Heart left ventricle (tissue), 16 donors: ENCODE data around the gene ZNF775. TPM values are rescaled to one million over a fixed set of nuclear protein-coding genes. Genes with fewer than 3 reads are reported as not detected.

Experiments
- ATAC-seq, 4 donors: fragments of 200-7000 bp; cut with Tn5 transposase; one replicate each; pipeline ENCODE4 v1.9.1; 2020 to 2022; ENCODE audit warnings: moderate library complexity in 4 of 4, mild to moderate bottlenecking in 3 of 4, moderate number of reproducible peaks in 1 of 4
- DNase-seq, 5 donors: peaks; one replicate each; pipeline ENCODE4 v3.0.0-alpha.2; 2020
- H3K27ac ChIP-seq, 12 donors: fragments of 200-600 bp; sonication (generic) in 4 of 12; one replicate each; pipeline versions ENCODE4 v1.5.0 to v1.8.0; 2016 to 2022; ENCODE audit warnings: mild to moderate bottlenecking in 2 of 12
- H3K27me3 ChIP-seq, 9 donors: fragments of 200-600 bp; sonication (generic) in 2 of 9; one replicate each; pipeline versions ENCODE4 v1.5.1 to v1.8.0; 2016 to 2022; ENCODE audit warnings: mild to moderate bottlenecking in 3 of 9
- H3K36me3 ChIP-seq, 9 donors: fragments of 200-600 bp; sonication (generic) in 2 of 9; one replicate each; pipeline versions ENCODE4 v1.5.0 to v1.8.0; 2018 to 2022; ENCODE audit warnings: mild to moderate bottlenecking in 2 of 9
- H3K4me1 ChIP-seq, 12 donors: fragments of 200-600 bp; sonication (generic) in 4 of 12; one replicate each; pipeline versions ENCODE4 v1.5.0 to v1.8.0; 2016 to 2022; ENCODE audit warnings: mild to moderate bottlenecking in 3 of 12
- H3K4me3 ChIP-seq, 12 donors: fragments of 200-600 bp; sonication (generic) in 4 of 12; one replicate each; pipeline versions ENCODE4 v1.5.0 to v1.8.0; 2017 to 2022; ENCODE audit warnings: mild to moderate bottlenecking in 9 of 12, moderate library complexity in 4 of 12
- H3K9me3 ChIP-seq, 12 donors: fragments of 200-600 bp; sonication (generic) in 4 of 12; one replicate each; pipeline versions ENCODE4 v1.5.0 to v1.8.0; 2016 to 2022; ENCODE audit warnings: mild to moderate bottlenecking in 1 of 12
- POLR2A ChIP-seq, 2 donors: fragments of 450-650 bp; IDR thresholded peaks; one replicate each; pipeline ENCODE4 v1.6.1; 2017; ENCODE audit warnings: antibody characterized with exemption in 2 of 2, mild to moderate bottlenecking in 2 of 2, moderate library complexity in 2 of 2
- WGBS, 4 donors: extraction: QIAGEN DNeasy Blood & Tissue Kit in 2 of 4; methylation state at CpG; one replicate each; pipeline versions ENCODE4 v1.1.5 to v1.1.7; 2013 to 2018; 5-methylcytosine and 5-hydroxymethylcytosine counted together
- intact Hi-C, 10 donors: fragments of 100-400 bp; cut with DNase I; formaldehyde crosslinking; loops; one replicate each; pipeline versions ENCODE4 v1.11.1 to v1.14.2; 2022
- polyA plus RNA-seq, 2 donors: library from polyadenylated mRNA; stranded (reverse); fragments of 200-250 nt; gene quantifications; one replicate each; pipeline ENCODE4 v1.2.3, GENCODE V29; 2013
- total RNA-seq, 9 donors: library from RNA; depleted of rRNA in 2 of 9; stranded (reverse); fragments of >200 nt in 2 of 9; fragmentation: NEBNext Ultra II Directional in 3 of 9; extraction: Animal tissue kit (Norgen Biotek cat#: 25700) in 3 of 9; gene quantifications; one replicate each; pipeline versions ENCODE4 v1.1.0 to v1.2.4, GENCODE V29; 2016 to 2023
- TF ChIP-seq, protein P1 (sequence below), 12 donors: fragments of 200-600 bp; sonication (generic) in 4 of 12; IDR thresholded peaks; one replicate each; pipeline versions ENCODE4 v1.5.0 to v1.8.0; 2018 to 2022; ENCODE audit warnings: antibody characterized with exemption in 12 of 12, mild to moderate bottlenecking in 5 of 12
- donor health status: ischemic (EF 13 %, LVEDD 7.1; RV severe dilation, severe dysfunction).
- donor health status: healthy with polysubstance abuse.
- donor health status: DM: no; HTN: yes; CAD: no.
- donor health status: DM: no; HTN: no; CAD: no.
- donor health status: ischemic (EF 25% LVEDD 6.9; RV normal size, moderate dysfunction).
- donor health status: ischemic (EF 25% LVEDD 5.7; RV mildly dilated, moderate dysfunction).
- donor health status: healthy.
- donor health status: DM: yes; HTN: yes; CAD: no.
- donor health status: ischemic (EF 35%, LVEDD 5.7; RV mildly dilated, moderate dysfunction).
- donor health status: nonischemic (EF 11% LVEDD 7.7; RV severe dilation, severe dysfunction).
- donor health status: DM: yes; HTN: yes; CAD: no.
- donor health status: PGD.
- donor health status: ischemic (EF 29% LVEDD 5.4; RV normal size, mild dysfunction).
- donor health status: nonischemic (EF 23%, LVEDD 6.1; RV moderate dilation, normal function).

Gene ZNF775
- total and polyA plus RNA-seq, 11 donors = 1.8 to 5.0 (median 3.3) TPM

DNA sequence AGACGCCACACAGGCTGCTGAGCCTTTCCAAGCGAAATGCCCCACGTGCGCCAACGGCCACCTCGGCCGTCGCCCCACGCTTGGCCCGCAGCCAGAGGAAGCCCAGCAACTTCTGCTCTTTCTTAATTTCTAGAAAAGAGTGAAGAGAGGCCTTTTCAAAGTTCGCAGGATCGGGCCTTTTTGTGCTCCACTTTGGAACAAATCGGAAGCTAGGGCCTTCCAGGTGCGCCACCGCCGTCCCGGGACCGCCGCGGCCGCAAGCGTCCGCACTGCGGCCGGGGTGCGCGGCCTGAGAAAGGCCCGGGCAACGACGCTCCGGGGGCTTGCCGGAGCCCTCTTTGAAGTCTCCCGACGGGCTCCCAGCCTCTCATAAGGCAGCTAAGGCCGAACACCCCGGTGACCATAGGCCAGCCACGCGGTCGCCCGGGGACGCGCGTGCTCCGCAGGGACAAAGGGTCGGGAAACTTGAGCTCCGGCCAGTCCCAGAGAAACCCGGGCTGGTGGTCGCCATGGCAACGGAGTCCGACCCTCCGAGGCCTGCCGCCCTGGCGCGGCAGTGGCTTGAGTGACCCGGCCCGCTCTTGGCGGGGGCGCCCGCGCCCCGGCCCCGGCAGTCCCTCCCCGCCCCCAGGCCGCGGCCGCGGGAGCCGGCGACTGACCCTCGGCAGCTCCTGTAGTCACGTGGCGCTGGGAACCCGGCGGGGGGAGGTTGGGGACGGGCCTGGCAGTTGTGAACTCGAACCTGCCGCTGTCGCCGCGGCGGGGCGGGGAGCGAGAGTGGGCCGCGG lies 10.8 kb upstream of the ZNF775 start, which contains the start of gene REPIN1:
Gene REPIN1 (plus strand): TSS at position 727 of the 788 bp plus-strand sequence. CDS start 890 bp downstream, outside the sequence.
- H3K4me3 ChIP-seq = peak within 1 kb of the TSS; percentile 64 to 97 (median 90)
- DNase-seq (peak; percentile 95 to 97 (median 96)), ATAC-seq (peak; percentile 78 to 90 (median 84))
- intact Hi-C loops = loop anchor here in 6 of 10 donors (1.0 to 5.0 kb wide), 6 partner anchors 34 to 659 kb away; partner anchors contain the start of gene ABCB8 (in 1 of the 6)
- TF ChIP-seq, protein P1, sequence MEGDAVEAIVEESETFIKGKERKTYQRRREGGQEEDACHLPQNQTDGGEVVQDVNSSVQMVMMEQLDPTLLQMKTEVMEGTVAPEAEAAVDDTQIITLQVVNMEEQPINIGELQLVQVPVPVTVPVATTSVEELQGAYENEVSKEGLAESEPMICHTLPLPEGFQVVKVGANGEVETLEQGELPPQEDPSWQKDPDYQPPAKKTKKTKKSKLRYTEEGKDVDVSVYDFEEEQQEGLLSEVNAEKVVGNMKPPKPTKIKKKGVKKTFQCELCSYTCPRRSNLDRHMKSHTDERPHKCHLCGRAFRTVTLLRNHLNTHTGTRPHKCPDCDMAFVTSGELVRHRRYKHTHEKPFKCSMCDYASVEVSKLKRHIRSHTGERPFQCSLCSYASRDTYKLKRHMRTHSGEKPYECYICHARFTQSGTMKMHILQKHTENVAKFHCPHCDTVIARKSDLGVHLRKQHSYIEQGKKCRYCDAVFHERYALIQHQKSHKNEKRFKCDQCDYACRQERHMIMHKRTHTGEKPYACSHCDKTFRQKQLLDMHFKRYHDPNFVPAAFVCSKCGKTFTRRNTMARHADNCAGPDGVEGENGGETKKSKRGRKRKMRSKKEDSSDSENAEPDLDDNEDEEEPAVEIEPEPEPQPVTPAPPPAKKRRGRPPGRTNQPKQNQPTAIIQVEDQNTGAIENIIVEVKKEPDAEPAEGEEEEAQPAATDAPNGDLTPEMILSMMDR (IDR thresholded peaks at IDR 0.05) = no peak
- TF ChIP-seq POLR2A (IDR thresholded peaks at IDR 0.05) = peak in 1 of 2 donors; percentile 52
- H3K27me3 ChIP-seq = no peaks in the 10 kb centered on the region
- H3K4me1 ChIP-seq = peaks cover 2 to 54% (median 27%) of the 10 kb centered on the region in 12 donors
- H3K36me3 ChIP-seq = peaks cover 0 to 32% (median 28%) of the 10 kb centered on the region in 9 donors
- H3K9me3 ChIP-seq = no peaks in the 10 kb centered on the region
- peak within 1 kb of the TSS; percentile 90 to 99 (median 97) for H3K27ac ChIP-seq
- WGBS, 4 donors = 1 to 6% (median 3%) methylated on average over 21 to 85 of the region's 85 CpGs

DNA sequence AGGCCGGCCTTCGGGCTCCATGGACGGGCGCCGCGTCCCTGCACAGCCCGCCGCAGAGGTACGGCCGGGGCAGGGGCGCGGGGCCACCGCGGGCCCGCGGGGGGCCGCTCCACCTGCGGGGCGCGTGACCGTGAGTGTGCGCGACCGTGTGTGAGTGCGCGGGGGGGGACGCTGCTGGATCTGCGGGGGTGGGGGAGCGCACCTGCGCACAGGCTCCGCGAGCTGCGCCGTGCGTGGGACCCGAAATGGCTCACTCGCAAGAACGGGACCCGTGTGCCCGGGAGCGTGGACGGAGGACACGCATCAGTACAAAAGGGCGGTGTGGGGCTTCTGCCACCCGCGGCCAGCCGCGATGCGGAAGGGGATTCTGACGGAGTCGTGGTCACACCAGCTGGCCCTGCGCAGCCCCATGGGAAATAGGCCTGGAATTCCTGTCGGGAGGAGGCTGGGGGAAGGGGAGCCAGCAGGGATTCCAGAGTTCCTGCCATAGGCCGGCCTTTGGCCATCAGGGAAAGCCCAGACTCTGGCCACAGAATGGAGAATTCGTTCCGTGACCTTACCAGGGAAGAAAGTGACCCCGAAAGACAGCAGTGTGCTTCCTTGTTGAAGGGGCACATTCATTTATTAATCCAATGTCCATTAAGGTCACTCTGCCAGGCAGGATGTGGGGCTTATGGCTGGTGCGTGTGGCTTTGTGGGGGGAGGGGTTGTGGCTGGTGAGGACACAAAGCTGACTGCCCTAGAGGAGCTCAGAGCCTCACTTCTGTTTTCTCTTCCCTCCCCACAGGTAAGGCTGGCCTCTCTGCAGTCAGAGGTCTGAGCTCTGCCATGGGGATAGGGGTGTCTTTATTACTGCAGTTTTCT lies 10.0 kb upstream of the ZNF775 start:
- WGBS, 4 donors = 0 to 2% (median 1%) methylated on average over 18 to 58 of the region's 58 CpGs
- ATAC-seq (peak; percentile 65 to 87 (median 72)), DNase-seq (peak; percentile 84 to 90 (median 85))
- intact Hi-C loops = loop anchor here in 6 of 10 donors (1.0 to 5.0 kb wide), 7 partner anchors 9 to 658 kb away; partner anchors contain the start of gene ABCB8 (in 1 of the 6)
- Histone ChIP-seq H3K4me3 (peak overlapping the region; percentile 64 to 97 (median 90)), H3K36me3 (peaks cover 0 to 40% (median 36%) of the 10 kb centered on the region in 9 donors), H3K9me3 (no peaks in the 10 kb centered on the region), H3K4me1 (peaks cover 2 to 49% (median 32%) of the 10 kb centered on the region in 12 donors), H3K27me3 (no peaks in the 10 kb centered on the region), H3K27ac (peak overlapping the region; percentile 90 to 99 (median 97))
- TF ChIP-seq, protein P1 (IDR thresholded peaks at IDR 0.05) = no peak
- no peak for TF ChIP-seq POLR2A (IDR thresholded peaks at IDR 0.05)

DNA sequence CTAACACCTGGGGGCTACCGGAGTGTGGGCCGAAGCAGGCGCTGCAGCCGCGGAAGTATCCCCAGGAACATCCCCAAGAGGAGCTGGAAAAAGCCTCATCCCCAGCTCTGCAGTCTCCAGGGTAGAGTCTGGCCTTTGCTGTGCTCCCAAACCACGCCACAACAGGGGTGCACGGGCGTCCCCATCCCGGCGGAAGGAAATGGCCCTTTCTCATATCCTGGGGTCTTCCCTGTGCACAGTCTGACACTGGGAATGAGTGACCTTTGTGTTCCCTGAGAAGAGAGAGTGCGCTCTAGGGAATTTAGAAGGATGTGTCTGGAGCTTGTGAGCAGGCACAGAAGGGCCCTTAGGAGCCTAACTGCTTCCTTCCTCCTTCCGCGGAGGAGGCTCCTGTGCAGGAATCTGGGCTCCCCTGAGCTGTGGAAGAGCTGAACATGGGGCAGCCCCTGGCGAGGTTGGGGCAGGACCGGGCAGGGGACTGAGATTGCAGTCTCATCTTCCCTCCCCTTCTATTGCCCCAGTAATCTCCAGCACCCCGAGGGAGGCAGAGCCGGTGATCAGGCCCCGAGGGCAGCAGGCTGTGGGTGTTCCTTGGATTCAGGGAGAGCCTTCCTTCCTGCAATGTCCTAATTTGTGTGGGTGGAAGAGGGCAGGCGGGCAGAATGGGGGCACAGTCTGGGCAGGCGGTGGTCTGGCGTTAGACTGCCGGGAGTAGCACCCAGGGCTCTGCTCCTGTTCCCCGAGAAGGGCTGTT lies 9.2 kb upstream of the ZNF775 start:
- Histone ChIP-seq H3K36me3 (peaks cover 0 to 47% (median 41%) of the 10 kb centered on the region in 9 donors), H3K9me3 (no peaks in the 10 kb centered on the region), H3K4me1 (peaks cover 2 to 53% (median 35%) of the 10 kb centered on the region in 12 donors), H3K27ac (peak overlapping the region; percentile 90 to 99 (median 97)), H3K4me3 (peak overlapping the region; percentile 64 to 97 (median 90)), H3K27me3 (no peaks in the 10 kb centered on the region)
- WGBS, 4 donors = 24 to 29% (median 26%) methylated on average over 21 to 23 of the region's 23 CpGs
- DNase-seq = no peak
- peak in 1 of 4 donors; percentile 16 for ATAC-seq
- TF ChIP-seq, protein P1 (IDR thresholded peaks at IDR 0.05) = no peak
- no peak for TF ChIP-seq POLR2A (IDR thresholded peaks at IDR 0.05)
- intact Hi-C loops = loop anchor here in 7 of 10 donors (1.0 to 5.0 kb wide), 6 partner anchors 8 to 657 kb away; partner anchors contain the start of gene ABCB8 (in 1 of the 7)
